Stomach (tissue), 9 donors: ENCODE measurements around the gene EPHB1. TPM values are rescaled to one million over a fixed set of nuclear protein-coding genes. Genes with fewer than 3 reads are reported as not detected.

Experiments
- DNase-seq, 2 donors: peaks; one replicate each; pipeline versions ENCODE4 v3.0.0 to v3.0.0-alpha.2; 2013 to 2019
- H3K27ac ChIP-seq, 5 donors: fragments of 200-600 bp in 4 of 5; sonication (generic) in 4 of 5; one replicate each; pipeline ENCODE4 v1.5.1; 2013 to 2019; ENCODE audit warnings: mild to moderate bottlenecking in 1 of 5, moderate library complexity in 1 of 5
- H3K27me3 ChIP-seq, 3 donors: fragments of 200-600 bp; sonication (generic); one replicate each; pipeline ENCODE4 v1.5.1; 2017 to 2019; ENCODE audit warnings: mixed run types in 1 of 3
- H3K36me3 ChIP-seq, 4 donors: fragments of 200-600 bp; sonication (generic); 1 replicate in 3 of 4; 2 replicates in 1 of 4; pipeline ENCODE4 v1.5.1; 2016 to 2019
- H3K4me1 ChIP-seq, 4 donors: fragments of 200-600 bp; sonication (generic); one replicate each; pipeline ENCODE4 v1.5.1; 2016 to 2019
- H3K4me3 ChIP-seq, 4 donors: fragments of 200-600 bp; sonication (generic) in 3 of 4; one replicate each; pipeline ENCODE4 v1.5.1; 2016 to 2019; ENCODE audit warnings: mild to moderate bottlenecking in 1 of 4
- H3K9me3 ChIP-seq, 4 donors: fragments of 200-600 bp; sonication (generic); one replicate each; pipeline ENCODE4 v1.5.1; 2016 to 2019
- EP300 ChIP-seq: sonication (generic); formaldehyde crosslinking; IDR thresholded peaks from one replicate; pipeline ENCODE4 v1.6.1; 2017; ENCODE audit warnings: antibody characterized with exemption
- POLR2A ChIP-seq, 4 donors: fragments of 450-650 bp; IDR thresholded peaks; one replicate each; pipeline ENCODE4 v1.6.1; 2016; ENCODE audit warnings: antibody characterized with exemption in 4 of 4, control low read depth in 2 of 4, mild to moderate bottlenecking in 1 of 4, moderate library complexity in 1 of 4
- POLR2AphosphoS5 ChIP-seq, 3 donors: sonication (generic); formaldehyde crosslinking; IDR thresholded peaks; one replicate each; pipeline ENCODE4 v1.6.1; 2016; ENCODE audit warnings: antibody characterized with exemption in 3 of 3
- WGBS, 5 donors: extraction: QIAGEN DNeasy Blood & Tissue Kit in 3 of 5; methylation state at CpG; one replicate each; pipeline versions ENCODE4 v1.1.5 to v1.1.7; 2013 to 2018; 5-methylcytosine and 5-hydroxymethylcytosine counted together
- intact Hi-C: fragments of 100-400 bp; cut with DNase I; formaldehyde crosslinking; loops from one replicate; pipeline ENCODE4 v1.15.1; 2023; ENCODE audit warnings: low total_unique reads
- polyA plus RNA-seq, 3 donors: library from polyadenylated mRNA; stranded (reverse); fragments of 200-250 nt; gene quantifications; one replicate each; pipeline ENCODE4 v1.2.3, GENCODE V29; 2013
- total RNA-seq, 5 donors: library from RNA; depleted of rRNA; stranded (reverse); fragments of >200 nt; gene quantifications; one replicate each; pipeline versions ENCODE4 v1.1.0 to v1.2.3, GENCODE V29; 2014 to 2016
- TF ChIP-seq, protein P1 (sequence below), 7 experiments: fragments of 450-650 bp in 4 of 7; fragments of 200-600 bp in 3 of 7; sonication (generic) in 3 of 7; IDR thresholded peaks; one replicate each; pipeline ENCODE4 v1.5.1; 2016 to 2019; ENCODE audit warnings: antibody characterized with exemption in 7 of 7, control low read depth in 2 of 7, mild to moderate bottlenecking in 1 of 7
- donor health status: healthy with polysubstance abuse.
- donor health status: Bipolar disorder and iron deficiency.
- donor health status: healthy.

The EPHB1 gene
- total and polyA plus RNA-seq, 8 donors = 0.13 to 2.3 (median 1.0) TPM; not detected in 4

DNA sequence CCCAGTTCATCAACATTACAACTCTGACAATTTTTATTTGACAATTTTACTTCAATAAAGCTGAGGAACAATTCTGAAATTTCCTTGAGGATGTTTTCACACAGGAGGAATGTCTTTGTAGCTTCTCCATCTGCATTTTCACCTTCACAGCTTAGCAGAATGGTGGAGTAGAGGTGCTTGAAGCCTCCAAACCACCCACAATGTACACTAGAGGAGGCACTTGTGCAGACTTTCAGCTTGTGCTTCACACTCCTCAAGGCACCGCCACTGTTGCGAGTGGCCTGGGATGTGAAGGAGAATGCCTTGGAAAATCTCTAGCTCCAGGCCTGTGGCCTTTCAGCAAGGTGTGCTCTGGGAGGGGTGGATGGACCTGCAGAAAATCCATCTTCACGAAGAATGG, 181.9 kb downstream of the EPHB1 start:
- Histone ChIP-seq H3K27me3 (no peaks in the 10 kb centered on the region), H3K4me3 (no peak overlapping the region), H3K36me3 (no peaks in the 10 kb centered on the region), H3K9me3 (no peaks in the 10 kb centered on the region), H3K27ac (no peak overlapping the region), H3K4me1 (no peaks in the 10 kb centered on the region)
- WGBS, 5 donors = 86 to 92% (median 87%) methylated on average over 3 of the region's 3 CpGs
- DNase-seq = no peak
- TF ChIP-seq POLR2AphosphoS5 (IDR thresholded peaks at IDR 0.05) (no peak), EP300 (no peak), POLR2A (IDR thresholded peaks at IDR 0.05) (no peak)
- TF ChIP-seq, protein P1, sequence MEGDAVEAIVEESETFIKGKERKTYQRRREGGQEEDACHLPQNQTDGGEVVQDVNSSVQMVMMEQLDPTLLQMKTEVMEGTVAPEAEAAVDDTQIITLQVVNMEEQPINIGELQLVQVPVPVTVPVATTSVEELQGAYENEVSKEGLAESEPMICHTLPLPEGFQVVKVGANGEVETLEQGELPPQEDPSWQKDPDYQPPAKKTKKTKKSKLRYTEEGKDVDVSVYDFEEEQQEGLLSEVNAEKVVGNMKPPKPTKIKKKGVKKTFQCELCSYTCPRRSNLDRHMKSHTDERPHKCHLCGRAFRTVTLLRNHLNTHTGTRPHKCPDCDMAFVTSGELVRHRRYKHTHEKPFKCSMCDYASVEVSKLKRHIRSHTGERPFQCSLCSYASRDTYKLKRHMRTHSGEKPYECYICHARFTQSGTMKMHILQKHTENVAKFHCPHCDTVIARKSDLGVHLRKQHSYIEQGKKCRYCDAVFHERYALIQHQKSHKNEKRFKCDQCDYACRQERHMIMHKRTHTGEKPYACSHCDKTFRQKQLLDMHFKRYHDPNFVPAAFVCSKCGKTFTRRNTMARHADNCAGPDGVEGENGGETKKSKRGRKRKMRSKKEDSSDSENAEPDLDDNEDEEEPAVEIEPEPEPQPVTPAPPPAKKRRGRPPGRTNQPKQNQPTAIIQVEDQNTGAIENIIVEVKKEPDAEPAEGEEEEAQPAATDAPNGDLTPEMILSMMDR (IDR thresholded peaks at IDR 0.05) = no peak
- intact Hi-C loops = no loop called here

DNA sequence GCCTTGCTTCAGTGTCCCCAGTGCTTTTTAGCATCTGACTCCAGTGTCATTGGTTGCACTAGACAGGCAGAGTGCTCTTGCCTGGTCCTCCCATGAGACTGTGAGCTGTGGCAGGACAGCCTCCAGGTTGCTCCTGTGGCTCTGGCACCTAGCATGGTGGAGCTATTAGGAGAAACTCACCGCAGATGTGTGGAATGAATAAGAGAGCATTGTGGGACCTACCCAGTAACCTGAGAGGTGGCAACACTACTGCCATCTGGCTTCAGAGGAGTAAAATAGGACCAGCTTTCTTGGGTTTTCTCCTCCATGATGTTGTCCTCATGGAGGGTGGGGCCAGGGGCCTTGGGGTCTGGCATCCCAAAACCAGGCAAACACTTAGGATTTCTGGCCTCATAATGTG, 183.6 kb downstream of the EPHB1 start:
- H3K36me3 ChIP-seq = no peaks in the 10 kb centered on the region
- H3K4me1 ChIP-seq = no peaks in the 10 kb centered on the region
- H3K27ac ChIP-seq = no peak overlapping the region
- H3K9me3 ChIP-seq = no peaks in the 10 kb centered on the region
- no peak overlapping the region for H3K4me3 ChIP-seq
- DNase-seq = no peak
- no peak for TF ChIP-seq POLR2AphosphoS5 (IDR thresholded peaks at IDR 0.05)
- no peak for TF ChIP-seq EP300
- TF ChIP-seq, protein P1 (IDR thresholded peaks at IDR 0.05) = no peak
- no peak for TF ChIP-seq POLR2A (IDR thresholded peaks at IDR 0.05)
- H3K27me3 ChIP-seq = no peaks in the 10 kb centered on the region
- 53 to 90% (median 83%) methylated on average over 1 of the region's 1 CpG for WGBS, 5 donors
- intact Hi-C loops = no loop called here

DNA sequence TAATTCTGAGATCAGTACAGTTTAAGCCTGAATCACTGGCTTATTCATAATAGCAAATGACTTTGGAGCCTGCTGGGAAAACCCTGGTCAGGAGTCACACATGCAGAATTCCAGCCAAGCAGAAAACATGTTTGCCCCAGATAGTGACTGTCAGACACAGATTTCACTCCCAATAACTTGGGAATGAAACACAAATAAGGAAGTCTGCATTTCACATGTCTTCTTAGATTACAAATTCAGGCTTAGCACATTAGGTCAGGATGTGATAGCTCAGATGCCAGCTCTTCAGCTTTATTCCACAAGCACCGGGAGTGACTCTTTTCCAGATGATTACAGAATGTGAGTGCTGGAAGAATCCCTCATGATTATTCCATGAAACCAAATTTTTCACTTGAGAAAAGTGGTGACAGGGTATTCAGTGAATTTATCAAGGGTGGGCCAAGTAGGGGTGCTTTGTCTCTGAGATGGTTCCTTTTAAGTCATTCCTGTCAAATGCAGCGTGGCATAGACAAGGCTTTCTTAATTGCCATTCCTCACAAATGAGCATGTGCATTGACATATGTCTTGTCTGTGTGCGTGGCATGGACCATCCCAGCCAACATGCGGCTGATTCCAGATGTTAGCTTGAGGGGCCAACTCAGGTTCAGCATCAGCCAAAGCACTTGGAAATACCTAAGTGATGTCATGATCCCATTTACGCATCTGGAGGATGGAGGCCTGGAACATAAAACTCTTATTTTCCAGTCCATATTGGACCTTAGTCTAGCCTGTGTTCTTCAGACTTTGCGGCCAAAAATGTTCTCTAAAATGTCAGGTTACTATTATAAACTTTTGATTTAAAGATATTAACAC, 191.0 kb downstream of the EPHB1 start:
- TF ChIP-seq, protein P1 (IDR thresholded peaks at IDR 0.05) = no peak
- TF ChIP-seq POLR2AphosphoS5 (IDR thresholded peaks at IDR 0.05) = no peak
- TF ChIP-seq EP300 = no peak
- no peak for TF ChIP-seq POLR2A (IDR thresholded peaks at IDR 0.05)
- H3K4me3 ChIP-seq = no peak overlapping the region
- H3K27ac ChIP-seq = no peak overlapping the region
- DNase-seq = no peak
- H3K27me3 ChIP-seq = no peaks in the 10 kb centered on the region
- no peaks in the 10 kb centered on the region for H3K9me3 ChIP-seq
- intact Hi-C loops = no loop called here
- WGBS, 5 donors = 63 to 87% (median 71%) methylated on average over 6 of the region's 6 CpGs
- no peaks in the 10 kb centered on the region for H3K36me3 ChIP-seq
- no peaks in the 10 kb centered on the region for H3K4me1 ChIP-seq

DNA sequence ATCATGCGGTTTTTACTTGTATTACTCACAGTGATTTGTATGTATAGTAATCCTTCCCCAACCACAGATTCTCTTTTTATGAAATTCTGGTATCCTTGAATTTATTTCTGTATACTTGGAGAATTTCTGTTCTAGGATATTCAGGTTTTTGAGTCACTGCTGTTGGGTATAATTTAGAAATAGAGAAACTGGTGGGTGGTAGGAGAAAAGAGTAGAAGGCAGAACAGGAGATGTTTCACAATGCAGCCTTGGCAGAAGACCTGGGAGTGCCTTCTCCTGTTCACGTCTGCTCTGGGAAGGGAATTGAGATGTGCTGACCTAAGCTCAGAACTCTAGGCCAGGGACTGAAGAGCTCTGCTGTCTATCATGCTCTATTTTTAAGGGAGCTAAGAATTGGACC, 193.6 kb downstream of the EPHB1 start:
- no peak for DNase-seq
- WGBS, 5 donors = 66 to 87% (median 73%) methylated on average over 2 of the region's 2 CpGs
- intact Hi-C loops = no loop called here
- no peaks in the 10 kb centered on the region for H3K9me3 ChIP-seq
- no peaks in the 10 kb centered on the region for H3K4me1 ChIP-seq
- TF ChIP-seq POLR2AphosphoS5 (IDR thresholded peaks at IDR 0.05) = no peak
- no peak for TF ChIP-seq EP300
- no peak for TF ChIP-seq POLR2A (IDR thresholded peaks at IDR 0.05)
- TF ChIP-seq, protein P1 (IDR thresholded peaks at IDR 0.05) = no peak
- no peaks in the 10 kb centered on the region for H3K36me3 ChIP-seq
- no peak overlapping the region for H3K27ac ChIP-seq
- H3K4me3 ChIP-seq = no peak overlapping the region
- no peaks in the 10 kb centered on the region for H3K27me3 ChIP-seq
